HG02678 (cell line): ENCODE measurements around the gene IFI35.
A peak's percentile ranks its signal among the peaks of the same experiment; 100 is the strongest.
"Not testable (repeated sequence)": the region's sequence is repeated elsewhere in the genome, so short reads cannot be mapped to it uniquely, and the experiment has no call there.

Experiments
- ATAC-seq: cut with Tn5 transposase; IDR thresholded peaks from one replicate; pipeline ENCODE4 v1.9.1; 2021; ENCODE audit warnings: mild to moderate bottlenecking, moderate library complexity; ENCODE audit not compliant: unreplicated experiment

IFI35 gene

DNA sequence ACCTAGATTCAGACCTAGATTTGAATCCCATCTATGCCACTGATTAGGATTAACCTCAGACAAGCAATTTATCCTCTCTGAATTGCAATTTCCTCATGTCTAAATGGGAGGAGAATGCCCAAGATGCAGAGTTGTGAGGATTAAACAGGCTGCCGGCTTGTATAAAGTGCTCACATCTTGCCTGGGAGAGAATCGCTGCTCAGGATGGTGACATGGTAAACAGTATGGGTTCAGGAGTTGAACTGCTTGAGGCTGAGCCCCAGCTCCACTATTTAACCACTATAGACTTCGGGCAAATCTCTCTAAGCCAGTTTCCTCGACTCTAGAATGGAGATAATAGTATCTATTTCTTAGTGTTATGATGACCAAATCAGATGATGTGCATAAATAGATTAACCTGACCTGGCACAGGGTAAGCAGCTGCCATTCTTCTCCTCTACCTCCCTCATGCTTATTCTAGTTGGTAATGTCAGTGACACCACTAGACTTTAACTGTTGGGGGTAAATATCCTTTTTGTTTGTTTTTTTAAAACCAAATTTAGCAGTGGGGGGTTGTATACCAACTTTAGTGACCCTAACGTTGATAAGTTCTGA lies 9.1 kb upstream of the IFI35 start:
- no peak for ATAC-seq

DNA sequence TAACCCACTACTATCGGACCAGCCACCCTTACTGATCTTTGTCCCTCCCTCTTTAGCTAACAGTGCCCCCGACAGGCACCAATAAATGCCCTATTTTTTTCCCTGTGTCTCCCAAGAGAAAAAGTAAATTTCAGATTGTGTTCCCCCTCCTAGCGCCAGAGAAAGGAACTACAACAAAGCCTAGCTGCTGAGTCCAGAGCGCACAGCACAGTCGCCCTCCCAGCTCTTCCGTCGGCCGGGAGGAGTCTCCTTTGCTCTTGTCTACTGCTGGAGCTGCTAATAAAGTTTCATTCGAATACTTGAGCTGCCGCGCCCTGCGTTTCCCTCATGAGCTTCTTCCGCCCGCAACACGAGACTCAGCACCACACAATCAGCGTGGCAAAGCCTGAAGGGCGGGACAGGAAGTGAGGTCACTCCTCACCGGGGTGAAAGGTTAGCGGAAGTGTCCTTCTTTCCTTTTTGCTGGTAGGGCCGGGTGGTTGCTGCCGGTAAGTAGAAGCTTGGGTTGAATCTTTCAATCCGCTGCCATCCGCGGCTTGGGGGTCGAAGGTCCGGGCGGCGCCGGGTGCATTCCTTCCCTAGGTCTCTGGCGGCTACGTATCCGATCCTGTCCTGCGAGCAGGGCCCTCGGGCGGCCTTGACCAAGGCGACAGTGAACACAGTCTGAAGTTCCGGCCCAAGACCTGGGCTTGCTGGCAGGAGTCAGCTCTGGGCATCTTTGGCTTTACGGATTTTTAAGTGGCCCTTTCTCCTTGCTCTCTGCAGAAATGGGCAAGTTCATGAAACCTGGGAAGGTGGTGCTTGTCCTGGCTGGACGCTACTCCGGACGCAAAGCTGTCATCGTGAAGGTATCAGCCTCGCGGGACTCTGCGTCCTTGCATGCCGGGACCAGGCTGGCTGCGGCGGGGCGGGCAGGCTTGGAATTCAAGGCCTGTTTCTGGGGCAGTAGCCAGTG lies 8.3 kb upstream of the IFI35 start, which contains the start of gene RPL27:
RPL27 (plus strand) TSS at position 436 of the 955 bp plus-strand sequence; CDS start at position 768, 332 bp downstream.
- peak; percentile 93 for ATAC-seq

DNA sequence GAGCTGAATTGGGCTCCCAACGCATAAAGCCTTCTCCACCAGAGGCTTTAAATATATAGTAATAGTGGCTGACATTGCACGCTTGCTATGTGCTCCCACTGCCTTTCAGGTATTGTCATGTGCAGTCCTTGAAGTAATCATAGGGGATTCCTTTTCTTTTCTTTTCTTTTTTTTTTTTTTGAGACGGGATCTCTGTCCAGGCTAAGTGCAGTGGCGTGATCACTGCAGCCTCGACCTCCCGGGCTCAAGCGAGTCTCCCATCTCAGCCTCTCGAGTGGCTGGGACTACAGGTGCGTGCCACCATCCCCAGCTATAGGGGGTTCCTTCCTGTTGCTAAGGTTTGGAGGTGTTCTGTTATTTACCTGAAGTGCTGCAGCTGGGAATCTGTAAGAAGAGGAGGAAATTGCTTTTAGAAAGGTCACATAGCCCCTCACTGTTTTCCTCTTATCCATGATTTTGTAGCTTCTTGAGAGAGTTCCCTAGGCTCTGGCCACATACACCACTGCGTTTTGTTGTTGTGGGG lies 7.5 kb upstream of the IFI35 start:
- no peak for ATAC-seq

DNA sequence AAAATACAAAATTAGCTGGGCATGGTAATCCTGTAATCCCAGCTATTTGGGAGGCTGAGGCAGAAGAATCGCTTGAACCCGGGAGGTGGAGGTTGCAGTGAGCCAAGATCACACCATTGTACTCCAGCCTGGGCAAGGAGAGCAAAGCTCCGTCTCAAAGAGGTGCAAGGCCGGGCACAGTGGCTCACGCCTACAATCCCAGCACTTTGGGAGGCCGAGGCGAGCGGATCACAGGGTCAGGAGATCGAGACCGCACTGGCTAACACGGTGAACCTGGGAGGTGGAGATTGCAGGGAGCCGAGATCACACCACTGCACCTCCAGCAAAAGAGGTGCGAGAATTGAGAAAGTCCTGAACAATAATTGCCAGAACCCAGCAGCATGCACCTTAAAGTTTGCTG lies 5.7 kb upstream of the IFI35 start:
- not testable (repeated sequence) for ATAC-seq

DNA sequence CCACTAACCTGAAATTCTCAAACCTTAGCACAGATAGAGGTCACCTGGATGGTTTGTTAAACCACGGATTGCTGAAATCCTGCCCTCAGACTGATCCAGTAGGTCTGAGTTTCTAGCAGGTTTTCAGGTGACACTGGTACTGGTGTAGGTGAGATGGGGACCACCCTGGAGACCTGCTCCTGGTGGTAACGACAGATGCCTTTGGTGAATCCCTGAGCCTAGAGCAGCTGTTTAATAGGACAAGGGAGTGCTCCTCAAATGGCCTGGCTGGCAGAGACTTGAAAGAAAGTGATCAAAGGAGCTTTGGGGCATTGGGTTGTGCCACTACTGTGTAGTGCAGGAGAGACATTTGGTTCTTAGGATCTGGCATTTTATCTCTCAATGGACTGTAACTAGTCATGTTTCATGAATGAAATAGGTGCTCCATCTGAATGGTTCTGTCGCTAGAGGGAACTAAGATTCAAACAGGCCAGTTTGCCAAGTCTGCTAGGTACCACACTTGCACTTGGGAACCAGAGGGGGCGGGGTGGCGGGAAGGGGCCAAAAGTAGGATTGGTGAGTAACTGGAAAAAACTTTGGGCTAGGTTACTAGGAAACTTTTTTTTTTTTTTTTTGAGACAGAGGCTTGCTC lies 2.9 kb upstream of the IFI35 start:
- no peak for ATAC-seq

DNA sequence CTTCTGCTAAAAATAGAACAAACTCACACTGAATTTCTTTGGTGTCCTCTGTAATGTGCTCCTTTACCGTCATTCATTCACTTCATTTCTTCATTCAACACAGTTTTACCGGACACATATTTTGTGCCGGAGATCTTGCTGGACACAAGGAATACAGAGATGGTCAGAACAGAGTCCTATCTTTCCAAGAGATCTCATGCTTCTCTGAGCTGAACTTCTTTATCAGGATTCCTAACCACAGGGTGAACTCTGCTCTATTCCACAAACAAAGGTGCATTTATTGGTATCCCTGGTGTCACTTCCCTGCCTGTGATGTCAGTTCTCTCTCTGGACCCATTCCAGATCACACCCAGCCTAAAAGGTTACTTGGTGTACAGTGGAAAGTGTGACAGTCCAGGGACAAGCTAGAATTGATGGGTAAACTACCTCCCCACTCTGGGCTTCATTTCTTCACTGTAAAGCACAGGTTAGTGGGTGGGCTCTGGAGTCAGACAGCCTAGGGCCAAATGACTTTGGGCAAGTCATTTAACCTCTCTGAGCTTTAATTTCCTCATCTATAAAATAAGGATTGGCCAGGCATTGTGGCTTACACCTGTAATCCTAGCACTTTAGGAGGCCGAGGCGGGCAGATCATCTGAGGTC lies 4.2 kb downstream of the IFI35 start:
- no peak for ATAC-seq

DNA sequence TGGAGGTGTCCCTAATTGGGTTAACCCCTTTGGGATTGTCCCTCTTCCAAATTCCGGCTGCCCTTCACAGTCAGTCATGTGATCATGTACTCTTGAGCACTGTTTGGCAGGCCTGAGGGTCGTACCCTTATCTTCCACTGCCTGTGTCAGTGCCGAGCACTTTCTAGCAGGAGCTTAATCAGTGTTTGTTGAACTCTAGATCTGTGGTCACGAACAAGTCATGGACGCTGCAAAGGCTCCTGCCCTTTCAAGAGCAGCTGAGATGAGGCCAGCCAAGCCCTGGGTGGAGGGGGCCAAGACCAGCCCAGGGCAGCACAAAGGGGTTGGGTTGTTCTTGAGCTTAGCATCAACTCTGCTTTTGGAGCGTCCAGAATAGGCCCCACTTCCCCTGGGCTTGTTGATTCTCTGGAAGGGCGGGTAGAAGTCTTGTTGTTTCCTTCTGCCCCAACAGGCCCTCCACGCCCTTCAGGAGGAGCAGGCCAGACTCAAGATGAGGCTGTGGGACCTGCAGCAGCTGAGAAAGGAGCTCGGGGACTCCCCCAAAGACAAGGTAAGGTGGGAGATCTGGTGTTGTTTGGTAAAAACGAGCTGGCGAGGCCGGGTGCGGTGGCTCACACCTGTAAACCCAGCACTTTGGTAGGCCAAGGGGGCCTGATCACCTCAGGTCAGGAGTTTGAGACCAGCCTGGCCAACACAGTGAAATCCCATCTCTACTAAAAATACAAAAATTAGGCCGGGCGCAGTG lies 5.3 kb downstream of the IFI35 start:
- ATAC-seq = no peak

DNA sequence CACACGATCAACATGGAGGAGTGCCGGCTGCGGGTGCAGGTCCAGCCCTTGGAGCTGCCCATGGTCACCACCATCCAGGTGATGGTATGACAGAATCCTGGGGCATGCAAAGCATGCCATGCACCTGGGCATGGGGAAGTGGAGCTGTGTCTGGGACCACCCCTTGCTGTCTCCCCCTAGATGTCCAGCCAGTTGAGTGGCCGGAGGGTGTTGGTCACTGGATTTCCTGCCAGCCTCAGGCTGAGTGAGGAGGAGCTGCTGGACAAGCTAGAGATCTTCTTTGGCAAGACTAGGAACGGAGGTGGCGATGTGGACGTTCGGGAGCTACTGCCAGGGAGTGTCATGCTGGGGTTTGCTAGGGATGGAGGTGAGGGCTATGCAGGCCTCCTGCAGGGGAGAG lies 6.7 kb downstream of the IFI35 start:
- ATAC-seq = no peak

DNA sequence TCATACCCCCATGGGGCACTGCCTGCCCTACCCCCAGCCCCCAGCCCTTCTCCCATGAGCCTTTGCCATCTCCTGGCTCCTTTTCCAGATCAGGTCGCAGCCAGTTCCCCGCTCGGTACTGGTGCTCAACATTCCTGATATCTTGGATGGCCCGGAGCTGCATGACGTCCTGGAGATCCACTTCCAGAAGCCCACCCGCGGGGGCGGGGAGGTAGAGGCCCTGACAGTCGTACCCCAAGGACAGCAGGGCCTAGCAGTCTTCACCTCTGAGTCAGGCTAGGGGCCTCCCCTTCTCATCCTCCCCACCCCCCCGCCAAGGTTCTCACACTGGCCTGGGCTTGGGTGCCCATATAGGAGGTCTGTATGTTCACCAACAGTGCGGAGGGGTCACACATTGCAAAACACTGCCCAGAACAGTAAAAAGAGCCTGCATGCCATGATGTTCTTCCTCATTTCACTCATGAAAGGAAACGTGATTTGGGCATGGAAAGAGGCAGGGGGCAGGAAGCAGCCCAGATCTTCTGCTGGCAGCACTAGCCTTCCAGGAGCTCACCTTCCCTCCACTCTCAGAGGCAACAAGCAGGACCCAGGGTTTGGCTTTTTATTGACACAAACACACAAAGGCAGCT lies 7.5 kb downstream of the IFI35 start:
- no peak for ATAC-seq

DNA sequence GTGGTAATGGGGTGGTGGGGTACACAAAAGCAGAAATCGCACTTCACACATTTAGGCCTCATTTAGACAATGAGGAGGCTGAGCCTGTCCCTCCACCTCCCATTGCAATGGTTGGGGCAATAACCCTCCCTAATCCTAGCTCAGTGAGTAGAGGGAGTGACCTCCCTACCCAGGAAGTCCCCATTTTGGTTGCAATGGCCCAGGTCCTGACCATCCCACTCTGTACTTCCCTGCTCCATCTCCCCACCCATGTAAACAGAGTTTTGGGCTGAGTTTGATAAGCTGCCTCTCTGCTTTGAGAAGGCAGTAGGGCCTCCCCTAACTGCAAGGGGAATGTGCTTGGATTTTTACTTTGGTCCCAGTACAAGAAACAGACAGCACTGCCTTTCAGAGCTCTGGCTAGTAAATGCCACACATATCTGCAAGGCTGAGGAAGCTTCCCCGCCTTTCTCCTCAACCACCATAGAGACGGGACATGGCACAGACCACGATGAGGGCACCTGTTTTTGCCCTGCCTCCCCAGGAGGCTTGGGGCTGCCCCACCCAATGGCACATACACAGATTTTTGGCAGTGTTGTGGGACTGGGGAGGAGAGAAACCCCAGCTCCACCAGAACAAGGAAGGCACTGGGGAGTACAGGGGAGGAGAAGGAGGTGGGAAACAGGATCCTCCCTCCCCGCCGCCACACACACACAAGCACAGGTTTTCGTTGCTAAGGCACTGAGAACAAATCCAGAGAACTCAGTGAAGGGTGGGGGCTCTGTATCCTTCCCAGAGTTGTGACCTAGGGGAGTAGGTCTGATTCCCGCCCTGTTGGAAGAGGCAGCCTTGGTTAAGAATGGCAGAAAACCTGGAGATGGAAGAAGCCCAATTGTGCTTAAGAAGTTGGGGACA lies 8.3 kb downstream of the IFI35 start:
- no peak for ATAC-seq

DNA sequence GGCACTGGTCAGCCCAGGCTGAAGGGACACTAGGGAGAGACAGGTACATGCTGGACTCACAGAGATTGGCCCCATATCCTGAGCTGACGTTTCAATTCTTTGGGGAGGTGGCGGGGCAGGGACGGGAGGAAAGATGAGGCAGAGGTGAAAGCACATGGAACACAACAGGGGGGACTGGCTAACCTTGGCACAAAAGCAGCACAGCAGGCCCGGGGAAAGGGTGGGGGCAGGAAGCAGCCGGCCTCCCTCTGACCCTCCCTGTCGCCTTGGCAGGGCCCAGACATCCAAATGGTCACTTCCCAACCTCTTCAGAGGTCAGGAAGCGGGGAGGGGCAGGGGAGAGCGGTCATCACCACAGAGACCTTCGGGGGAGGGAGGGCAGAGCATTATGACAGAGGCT lies 9.0 kb downstream of the IFI35 start:
- no peak for ATAC-seq

DNA sequence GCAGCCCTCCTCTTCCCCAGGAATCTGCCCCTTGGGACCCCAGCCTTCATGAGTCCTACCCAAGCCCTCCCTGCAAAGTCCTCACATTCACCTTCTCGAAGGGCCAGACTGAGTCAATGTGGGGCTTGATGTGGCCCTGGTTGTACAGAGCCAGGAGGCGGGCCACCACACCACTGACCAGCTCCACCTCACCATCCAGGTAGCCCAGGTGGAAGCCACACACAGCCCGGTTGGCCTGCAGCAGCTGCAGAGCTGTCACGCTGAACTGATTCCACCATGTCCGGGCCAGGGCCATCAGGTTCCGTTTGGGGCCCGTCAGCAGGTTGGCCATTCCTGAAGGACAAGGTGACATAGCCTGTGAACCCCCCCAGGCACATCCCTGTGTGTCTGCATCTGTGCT lies 9.6 kb downstream of the IFI35 start:
- ATAC-seq = no peak

DNA sequence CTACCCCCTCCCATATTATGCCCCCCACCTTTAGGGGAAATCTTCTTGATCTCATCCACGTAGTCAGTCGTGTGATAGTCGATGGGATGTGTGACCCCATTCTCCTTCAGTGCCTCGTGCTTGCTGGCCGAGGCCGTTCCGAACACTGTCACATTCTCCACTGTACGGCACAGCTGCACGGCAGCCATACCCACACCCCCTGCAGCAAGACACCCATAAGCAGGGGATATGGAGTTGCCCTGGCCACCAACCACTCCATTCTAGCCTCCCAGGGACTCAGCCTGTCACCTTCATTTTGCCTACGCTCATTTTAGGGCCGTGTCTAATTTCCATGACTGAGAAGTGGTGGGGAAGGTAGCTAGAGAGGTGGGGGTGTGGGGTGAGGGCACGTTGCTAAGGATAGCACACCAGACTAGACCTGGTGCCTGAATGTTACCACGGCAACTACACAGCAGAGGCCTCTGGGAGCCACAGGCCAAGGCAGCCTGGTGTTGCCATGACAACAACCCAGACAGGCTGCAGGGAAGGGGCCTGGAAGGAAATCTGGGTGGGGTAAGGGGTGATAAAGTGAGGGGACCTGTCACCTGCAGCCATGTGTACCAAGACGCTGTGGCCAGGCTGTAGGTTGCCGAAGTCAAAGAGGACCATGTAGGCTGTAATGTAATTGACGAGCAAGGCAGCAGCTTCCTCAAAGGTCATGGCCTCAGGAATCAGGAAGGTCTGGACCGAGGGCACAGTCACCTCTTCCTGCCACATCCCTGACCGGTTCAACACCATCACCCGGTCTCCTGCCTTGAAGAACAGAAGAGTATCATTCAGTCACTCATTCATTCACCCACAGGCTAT lies 11.6 kb downstream of the IFI35 start:
- ATAC-seq = no peak

DNA sequence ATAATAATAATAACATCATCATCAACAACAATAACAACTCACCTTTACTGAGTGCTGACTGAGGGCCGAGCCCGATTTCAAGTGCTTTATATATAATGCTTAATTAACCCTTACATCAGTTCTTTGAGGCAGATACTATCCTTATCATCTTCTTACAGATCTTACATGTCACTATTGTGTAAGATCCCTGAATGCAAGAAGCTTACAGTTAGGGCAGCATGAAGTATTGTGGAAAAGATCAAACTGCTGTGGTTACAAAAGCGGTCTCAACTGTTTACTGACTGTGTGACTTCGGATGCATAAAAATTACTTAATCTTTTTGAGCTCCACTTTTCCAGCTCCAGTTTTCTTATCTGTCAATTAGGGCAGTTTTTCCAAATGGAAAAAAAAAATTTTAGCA lies 12.3 kb downstream of the IFI35 start:
- no peak for ATAC-seq

DNA sequence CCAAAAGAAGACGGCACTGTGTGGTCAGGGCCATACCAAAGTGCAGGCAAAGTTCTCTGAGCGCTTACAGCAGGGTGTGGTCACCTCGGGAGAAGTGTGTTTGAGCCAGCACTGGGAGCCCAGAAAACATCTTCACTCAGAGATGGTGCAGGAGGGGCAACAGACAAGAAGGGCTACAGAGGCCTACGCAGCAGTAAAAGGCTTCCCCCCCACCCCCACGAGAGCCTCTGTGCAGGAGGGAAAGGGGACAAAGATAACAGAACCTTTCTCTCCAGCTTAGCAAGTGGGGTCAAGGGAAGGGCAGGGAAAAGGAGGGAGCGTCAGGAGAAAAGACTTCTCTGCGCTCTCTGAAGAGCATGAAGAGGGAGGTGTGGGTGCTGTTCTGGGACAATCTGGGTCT lies 12.8 kb downstream of the IFI35 start:
- no peak for ATAC-seq

DNA sequence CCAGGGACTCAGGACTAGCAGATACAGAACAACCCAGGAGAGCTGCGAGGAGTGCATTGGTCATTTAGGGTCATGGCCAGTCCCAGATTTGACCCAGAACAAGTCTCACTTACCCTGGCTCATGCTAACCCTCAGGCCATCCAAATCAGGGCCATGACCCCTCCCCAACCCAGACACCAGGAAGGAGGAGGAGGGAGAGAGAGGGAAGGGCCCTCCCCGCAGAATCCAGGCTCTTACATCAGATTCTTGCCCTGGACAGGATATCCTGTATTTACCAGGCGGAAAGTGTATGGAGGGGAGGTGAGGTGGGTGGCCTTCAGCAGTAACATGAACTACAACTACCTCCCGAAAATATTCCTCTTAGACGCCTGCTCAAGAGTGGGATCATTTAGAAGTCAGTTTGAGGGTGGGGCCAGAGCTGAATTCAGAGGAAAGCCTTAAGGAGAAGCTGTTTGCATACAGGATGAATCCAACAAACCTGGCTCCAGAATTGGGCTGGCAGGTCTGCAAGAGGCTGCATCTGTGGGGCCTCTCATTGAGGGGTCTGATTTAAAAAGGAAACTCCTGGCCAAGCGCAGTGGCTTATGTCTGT lies 13.5 kb downstream of the IFI35 start:
- no peak for ATAC-seq
